ENCODE measurements around the gene ZCWPW2.

ZCWPW2 gene

GRCh38 chr3:28349469-28350000, 1.0 kb downstream of the ZCWPW2 start:
- DNase-seq (ENCODE audit: low spot score): no peak

GRCh38 chr3:28376424-28376823, 27.9 kb downstream of the ZCWPW2 start:
- DNase-seq (ENCODE audit: low spot score): no peak

- DNase-seq (ENCODE audit: low spot score): no peak
These were observed 37.5 kb downstream of the ZCWPW2 start for GRCh38 chr3:28386049-28386448.

- DNase-seq (ENCODE audit: low spot score): no peak
These were observed 40.5 kb downstream of the ZCWPW2 start for GRCh38 chr3:28388978-28389377.

- DNase-seq (ENCODE audit: low spot score): no peak
These were observed 50.7 kb downstream of the ZCWPW2 start for GRCh38 chr3:28399206-28399605.

GRCh38 chr3:28406241-28406640, 57.7 kb downstream of the ZCWPW2 start:
- DNase-seq (ENCODE audit: low spot score): no peak

GRCh38 chr3:28449398-28449797, 100.9 kb downstream of the ZCWPW2 start:
- DNase-seq (ENCODE audit: low spot score): no peak

- DNase-seq (ENCODE audit: low spot score): no peak
These were observed 114.3 kb downstream of the ZCWPW2 start for GRCh38 chr3:28462866-28463265.

- no peak for DNase-seq (ENCODE audit: low spot score)
These were observed 118.9 kb downstream of the ZCWPW2 start for GRCh38 chr3:28467414-28467813.

- peak; percentile 64 for DNase-seq (ENCODE audit: low spot score)
These were observed 127.7 kb downstream of the ZCWPW2 start for GRCh38 chr3:28476194-28476593.

- DNase-seq (ENCODE audit: low spot score): no peak
These were observed 128.2 kb downstream of the ZCWPW2 start for GRCh38 chr3:28476764-28477163.

GRCh38 chr3:28485164-28485563, 136.6 kb downstream of the ZCWPW2 start:
- no peak for DNase-seq (ENCODE audit: low spot score)

GRCh38 chr3:28495301-28495700, 146.8 kb downstream of the ZCWPW2 start:
- no peak for DNase-seq (ENCODE audit: low spot score)

- no peak for DNase-seq (ENCODE audit: low spot score)
These were observed 153.9 kb downstream of the ZCWPW2 start for GRCh38 chr3:28502397-28502937.

GRCh38 chr3:28504976-28505375, 156.5 kb downstream of the ZCWPW2 start:
- DNase-seq (ENCODE audit: low spot score): no peak

- no peak for DNase-seq (ENCODE audit: low spot score)
These were observed 173.1 kb downstream of the ZCWPW2 start for GRCh38 chr3:28521663-28522062.

- no peak for DNase-seq (ENCODE audit: low spot score)
These were observed 193.8 kb downstream of the ZCWPW2 start for GRCh38 chr3:28542351-28542750.

- DNase-seq (ENCODE audit: low spot score): no peak
These were observed 195.7 kb downstream of the ZCWPW2 start for GRCh38 chr3:28544236-28544635.

- DNase-seq (ENCODE audit: low spot score): no peak
These were observed 196.3 kb downstream of the ZCWPW2 start for GRCh38 chr3:28544831-28545230.

- DNase-seq (ENCODE audit: low spot score): no peak
These were observed 199.2 kb downstream of the ZCWPW2 start for GRCh38 chr3:28547677-28548076.

- DNase-seq (ENCODE audit: low spot score): no peak
These were observed 204.7 kb downstream of the ZCWPW2 start for GRCh38 chr3:28553175-28553574.

GRCh38 chr3:28556195-28556594, 207.7 kb downstream of the ZCWPW2 start:
- no peak for DNase-seq (ENCODE audit: low spot score)

- no peak for DNase-seq (ENCODE audit: low spot score)
These were observed 215.7 kb downstream of the ZCWPW2 start for GRCh38 chr3:28564211-28564610.

- no peak for DNase-seq (ENCODE audit: low spot score)
These were observed 220.8 kb downstream of the ZCWPW2 start for GRCh38 chr3:28569357-28569756.
